G401 (cell line): ENCODE data around the gene SEMG1. TPM values are rescaled to one million over a fixed set of nuclear protein-coding genes. Genes with fewer than 3 reads are reported as not detected.

Experiments
- total RNA-seq: library from RNA; depleted of rRNA; stranded (reverse); fragments of >200 nt; shearing (Covaris generic); gene quantifications from 2 replicates; pipeline ENCODE4 v1.2.3, GENCODE V29; 2014; rRNA removed

The SEMG1 gene
- total RNA-seq, 1 experiment from 2014 or later = not detected

Other genes starting within 250 kb of the SEMG1 start
- 22.7 and 42.0 TPM in 2 replicates for gene TOMM34, start 246.6 kb upstream of the SEMG1 start, total RNA-seq
- 9.3 and 11.1 TPM in 2 replicates for gene STK4, start 240.5 kb upstream of the SEMG1 start, total RNA-seq
- gene KCNS1, start 105.9 kb upstream of the SEMG1 start, total RNA-seq = not detected in 2 replicates
- not detected in 2 replicates for gene WFDC5, start 91.9 kb upstream of the SEMG1 start, total RNA-seq
- not detected in 2 replicates for gene WFDC12, start 82.6 kb upstream of the SEMG1 start, total RNA-seq
- gene PI3, start 32.1 kb upstream of the SEMG1 start, total RNA-seq = not detected in 2 replicates
- not detected in 2 replicates for gene SEMG2, start 14.3 kb downstream of the SEMG1 start, total RNA-seq
- not detected in 2 replicates for gene SLPI, start 47.5 kb downstream of the SEMG1 start, total RNA-seq
- gene RBPJL, start 99.8 kb downstream of the SEMG1 start, total RNA-seq = not detected in 2 replicates
- gene MATN4, start 101.3 kb downstream of the SEMG1 start, total RNA-seq = not detected in 2 replicates
- 16.4 and 24.7 TPM in 2 replicates for gene SDC4, start 141.4 kb downstream of the SEMG1 start, total RNA-seq
- 13.0 and 21.9 TPM in 2 replicates for gene SYS1, start 156.1 kb downstream of the SEMG1 start, total RNA-seq
- gene TP53TG5, start 171.3 kb downstream of the SEMG1 start, total RNA-seq = not detected in 2 replicates
- 0.86 and 5.7 TPM in 2 replicates for gene DBNDD2, start 201.3 kb downstream of the SEMG1 start, total RNA-seq
- gene PIGT, start 209.1 kb downstream of the SEMG1 start, total RNA-seq = 25.2 and 31.0 TPM in 2 replicates